Left lobe of liver (tissue), 2 donors: ENCODE results near the gene LMNB1. TPM values are rescaled to one million over a fixed set of nuclear protein-coding genes. Genes with fewer than 3 reads are reported as not detected.
"Not testable (repeated sequence)": the region's sequence is repeated elsewhere in the genome, so short reads cannot be mapped to it uniquely, and the experiment has no call there.

Source experiments
- ATAC-seq: fragments of 200-7000 bp; cut with Tn5 transposase; one replicate; pipeline ENCODE4 v1.9.1; 2020; ENCODE audit warnings: mild to moderate bottlenecking, moderate library complexity
- DNase-seq: peaks from one replicate; pipeline ENCODE4 v3.0.0-alpha.2; 2020; ENCODE audit warnings: low spot score
- total RNA-seq: library from RNA; stranded (reverse); gene quantifications from one replicate; pipeline ENCODE4 v1.2.1, GENCODE V29; 2021
- donor health status: DM: no; HTN: no; CAD: no; lungs with moderate emphysema.
- donor health status: DM: no; HTN: yes; CAD: no.

Gene LMNB1
- total RNA-seq, 1 donor from 2014 or later = 4.6 TPM

DNA sequence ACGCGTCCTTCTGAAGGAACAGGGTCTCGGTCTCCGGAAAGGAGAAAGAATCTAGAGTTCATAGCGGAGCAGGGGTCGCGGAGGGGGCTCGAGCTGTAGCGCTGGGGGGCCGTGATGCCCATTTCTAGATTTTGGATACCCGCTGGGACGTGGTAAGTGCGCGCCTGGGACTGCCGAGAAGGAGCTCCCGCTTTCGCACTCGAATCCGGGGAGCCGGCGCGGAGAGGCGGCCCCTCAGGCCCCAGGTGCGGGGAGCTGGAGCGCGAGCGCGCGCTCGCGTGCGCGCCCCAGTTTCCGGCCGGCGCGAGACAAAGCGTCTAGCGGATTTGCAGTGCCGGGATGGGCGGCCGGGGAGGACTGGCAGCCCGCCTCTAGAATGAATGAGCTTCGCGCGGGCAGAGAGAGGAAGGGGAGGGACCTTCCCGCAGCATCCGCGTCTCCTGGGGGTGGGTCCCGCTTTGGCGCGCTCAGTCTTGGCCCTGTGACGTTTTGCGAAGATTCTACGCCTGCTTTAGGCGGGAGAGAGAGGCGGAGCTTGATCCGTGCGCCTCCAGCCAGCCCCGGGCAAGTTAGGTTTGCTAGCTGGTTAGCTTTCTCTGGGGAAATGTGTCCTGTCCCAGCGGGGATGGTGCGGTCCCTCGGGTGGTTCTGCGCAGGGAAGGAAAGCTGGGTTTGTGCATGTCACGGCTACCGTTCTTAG lies 1.2 kb downstream of the LMNB1 start:
- DNase-seq (peak; percentile 85), ATAC-seq (peak; percentile 62)

DNA sequence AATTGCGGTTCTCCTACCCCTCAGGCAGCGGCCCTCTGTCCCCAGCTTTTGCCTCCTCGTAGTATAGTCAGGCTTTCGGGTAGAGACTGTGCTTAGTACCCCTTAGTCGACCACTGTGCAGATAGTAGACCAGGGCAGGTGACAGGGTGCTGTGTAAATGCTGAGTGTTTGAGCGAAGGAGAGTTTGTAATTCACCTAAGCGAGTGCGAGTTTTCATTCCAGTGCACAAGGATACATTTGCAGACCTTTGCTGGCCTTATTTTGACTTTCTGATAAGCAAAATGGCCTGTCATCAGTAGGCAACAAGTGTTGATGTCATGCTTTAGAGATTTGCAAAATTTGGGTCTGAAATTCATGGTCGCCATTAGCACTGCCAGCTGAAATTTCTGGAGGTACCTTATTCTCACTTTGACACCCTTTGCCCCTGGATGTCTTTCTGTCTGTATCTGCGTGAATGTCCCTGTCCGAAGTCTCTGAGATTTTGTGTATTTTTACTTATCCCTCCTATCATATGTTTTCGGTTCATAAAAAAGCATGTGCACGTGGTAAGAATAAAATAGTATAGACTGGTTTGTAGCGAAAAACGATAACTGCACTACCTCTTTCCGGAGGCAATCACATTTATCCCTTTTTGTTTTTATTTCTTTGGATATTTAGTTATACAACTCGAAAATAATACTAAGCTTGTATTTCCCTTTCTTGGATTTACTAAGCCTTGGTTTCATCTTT lies 1.9 kb downstream of the LMNB1 start:
- ATAC-seq (no peak), DNase-seq (no peak)

DNA sequence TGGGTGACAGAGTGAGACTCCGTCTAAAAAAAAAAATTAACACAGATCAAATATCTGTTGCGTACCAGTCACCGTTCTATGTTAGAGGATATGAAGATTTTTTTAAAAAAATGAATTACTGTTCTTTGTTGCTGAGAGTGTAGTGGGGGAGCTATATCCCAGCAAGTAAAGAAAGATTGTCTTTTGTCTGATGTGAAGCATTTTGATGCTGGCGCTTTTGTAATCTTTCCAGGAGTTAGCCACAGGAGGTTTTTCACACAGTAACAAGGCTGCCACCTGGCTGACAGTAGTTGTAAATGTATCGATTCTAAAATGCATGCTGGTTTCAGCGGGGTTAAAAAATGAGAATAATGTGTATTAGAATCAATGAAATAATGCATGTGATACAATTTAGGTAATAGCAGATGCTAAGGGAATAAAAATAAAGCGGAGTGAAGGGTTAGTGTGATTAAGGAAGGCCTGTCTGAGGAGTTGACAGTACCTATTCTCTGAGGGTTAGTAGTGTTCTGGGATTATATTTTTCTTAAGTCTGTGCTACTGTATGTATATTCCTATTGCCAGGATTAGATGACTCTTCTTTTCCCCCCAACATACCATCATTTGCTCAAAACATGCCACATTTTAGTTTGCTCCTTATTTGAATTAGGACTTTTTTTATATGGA lies 3.4 kb downstream of the LMNB1 start:
- ATAC-seq = no peak
- DNase-seq = no peak

DNA sequence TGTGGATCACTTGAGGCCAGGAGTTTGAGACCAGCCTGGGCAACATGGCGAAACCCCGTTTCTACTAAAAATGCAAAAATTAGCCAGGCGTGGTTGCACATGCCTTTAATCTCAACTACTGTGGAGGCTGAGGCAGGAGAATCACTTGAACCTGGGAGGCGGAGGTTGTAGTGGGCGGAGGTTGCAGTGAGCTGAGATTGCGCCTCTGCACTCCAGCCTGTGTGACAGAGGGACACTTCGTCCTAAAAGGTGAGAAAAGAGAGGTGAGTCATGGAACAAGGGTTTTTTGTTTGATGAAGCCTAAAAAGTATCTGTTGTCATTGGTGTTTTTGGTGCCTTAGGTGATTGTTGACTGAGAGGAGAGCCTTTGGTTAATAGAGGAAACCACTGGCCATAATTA lies 11.5 kb downstream of the LMNB1 start:
- ATAC-seq, DNase-seq: not testable (repeated sequence)

DNA sequence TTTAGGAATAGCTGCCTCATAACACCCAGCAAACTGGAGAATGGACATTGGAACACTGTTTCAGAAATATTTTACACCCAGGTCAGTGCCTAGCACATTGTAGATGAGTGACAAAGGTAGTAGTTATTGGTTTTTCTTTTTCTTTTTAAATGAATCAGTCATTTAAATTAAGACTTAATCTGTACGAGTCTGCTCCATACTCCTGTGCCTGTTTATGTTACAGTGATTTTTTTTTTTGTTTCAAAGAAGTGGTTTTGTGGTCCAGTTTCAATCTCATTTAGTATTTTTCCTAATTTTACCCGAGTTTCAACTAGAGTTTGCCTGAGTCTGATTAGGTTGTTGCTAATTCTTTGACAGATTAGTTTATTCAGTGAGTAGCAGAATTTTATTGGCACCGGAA lies 16.2 kb downstream of the LMNB1 start:
- DNase-seq (no peak), ATAC-seq (no peak)

DNA sequence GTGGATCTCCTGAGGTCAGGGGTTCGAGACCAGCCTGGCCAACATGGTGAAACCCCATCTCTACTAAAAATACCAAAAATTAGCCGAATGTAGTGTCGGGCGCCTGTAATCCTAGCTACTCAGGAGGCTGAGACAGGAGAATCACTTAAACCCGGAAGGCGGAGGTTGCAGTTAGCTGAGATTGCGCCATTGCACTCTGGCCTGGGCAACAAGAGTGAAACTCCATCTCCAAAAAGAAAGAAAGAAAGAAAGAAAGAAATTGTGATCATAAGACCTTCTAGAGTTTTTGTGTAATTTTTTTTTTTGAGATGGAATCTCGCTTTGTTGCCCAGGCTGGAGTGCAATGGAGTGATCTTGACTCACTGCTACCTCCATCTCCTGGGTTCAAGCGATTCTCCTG lies 16.7 kb downstream of the LMNB1 start:
- not testable (repeated sequence) for DNase-seq, ATAC-seq

DNA sequence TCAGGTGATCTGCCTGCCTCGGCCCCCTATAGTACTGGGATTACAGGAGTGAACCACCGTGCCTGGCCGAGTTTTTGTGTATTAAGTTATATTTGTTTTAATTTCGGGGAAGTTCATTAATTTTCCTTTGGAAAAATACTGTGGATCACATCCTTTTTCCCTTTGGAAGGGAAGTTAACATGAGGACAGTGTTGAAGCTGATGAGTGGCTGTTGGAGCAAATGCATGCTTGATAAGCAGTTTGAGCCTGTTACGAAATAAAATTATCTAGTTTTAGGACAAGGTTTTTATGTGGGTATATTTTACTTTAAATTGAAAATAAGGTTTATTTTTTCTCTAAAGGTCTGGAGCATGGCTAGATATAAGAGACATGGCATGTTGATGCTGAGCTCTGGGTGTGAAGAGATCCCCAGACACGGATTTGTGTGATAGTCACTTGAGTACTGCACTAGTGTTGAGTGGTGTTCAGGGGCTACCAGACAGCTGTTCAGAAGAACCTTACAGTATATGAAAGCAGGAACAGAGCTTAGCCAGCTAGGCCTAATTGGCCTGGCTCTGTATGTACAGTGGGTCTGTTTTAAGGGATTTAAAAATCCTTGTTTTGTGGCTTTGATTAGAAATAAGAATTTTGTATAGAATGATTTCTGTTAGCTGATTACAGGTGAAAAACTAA lies 17.4 kb downstream of the LMNB1 start:
- ATAC-seq = no peak
- no peak for DNase-seq

DNA sequence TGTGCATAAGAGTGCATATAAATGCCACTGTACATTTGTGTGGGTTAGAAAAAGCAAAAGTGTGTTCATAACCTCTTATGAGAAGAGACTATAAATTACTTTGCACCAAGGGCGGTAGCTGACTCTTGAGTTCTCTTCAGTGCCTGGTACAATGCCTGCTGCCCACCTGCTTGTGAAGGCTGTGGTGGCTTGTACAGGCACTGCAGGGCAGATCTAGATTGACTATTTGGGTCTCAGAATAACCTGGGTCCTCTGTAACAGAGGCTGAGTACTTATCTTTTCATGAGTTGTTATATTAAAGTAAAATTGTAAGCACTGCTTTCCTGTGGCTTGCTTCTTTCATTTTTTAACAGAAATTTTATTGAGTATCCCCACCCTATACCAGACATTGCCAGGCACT lies 22.8 kb downstream of the LMNB1 start:
- ATAC-seq (no peak), DNase-seq (no peak)

DNA sequence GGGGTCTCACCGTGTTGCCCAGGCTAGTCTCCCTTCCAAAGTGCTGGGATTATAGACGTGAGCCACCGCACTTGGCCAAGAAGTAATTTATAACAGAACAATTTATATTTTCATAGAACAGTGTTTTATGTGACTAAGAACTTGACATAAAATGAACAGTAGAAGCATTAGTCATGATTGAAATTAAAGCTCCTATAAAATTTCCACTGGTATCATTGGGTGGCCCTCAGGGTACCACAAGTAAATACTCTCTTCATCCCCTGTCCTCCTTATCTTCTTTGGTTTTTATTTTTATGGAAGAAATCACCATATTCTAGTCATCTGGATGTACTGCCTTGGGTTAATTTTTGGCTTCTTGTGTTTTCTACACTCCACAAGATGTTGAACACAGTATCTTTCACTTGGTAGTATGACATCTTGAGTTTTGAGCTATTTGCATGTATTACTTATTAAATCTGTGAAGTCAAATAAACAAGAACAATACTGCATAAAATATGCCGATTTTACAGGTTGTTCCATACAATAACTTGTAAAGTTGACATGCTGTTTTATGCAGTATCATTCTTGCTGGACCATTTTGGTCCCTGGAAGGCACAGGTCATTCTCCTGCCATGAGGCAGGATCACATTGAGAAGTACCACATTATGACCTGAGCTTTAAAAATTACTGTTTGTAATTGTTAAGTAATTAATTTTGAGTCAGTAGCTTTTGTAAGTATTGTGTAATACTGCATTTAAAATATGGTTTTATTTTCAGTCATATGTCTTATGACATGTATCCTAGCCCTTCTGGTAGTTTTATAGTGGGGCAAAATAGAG lies 24.4 kb downstream of the LMNB1 start:
- DNase-seq (no peak), ATAC-seq (no peak)

DNA sequence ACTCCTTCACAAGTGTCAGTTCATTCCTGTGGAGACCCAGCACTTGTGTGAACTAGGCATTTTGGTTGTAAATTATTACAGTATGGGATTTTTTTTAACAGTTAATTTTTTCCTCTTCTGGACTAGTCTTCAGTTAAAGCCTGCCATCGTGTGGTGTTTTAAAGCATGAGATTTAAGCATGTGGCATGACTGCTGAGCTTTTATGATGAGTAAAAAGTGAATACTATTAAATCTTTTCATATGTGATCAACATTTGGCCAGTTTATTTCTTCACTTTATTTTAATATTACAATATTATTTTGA lies 25.0 kb downstream of the LMNB1 start:
- no peak for DNase-seq
- ATAC-seq = no peak

DNA sequence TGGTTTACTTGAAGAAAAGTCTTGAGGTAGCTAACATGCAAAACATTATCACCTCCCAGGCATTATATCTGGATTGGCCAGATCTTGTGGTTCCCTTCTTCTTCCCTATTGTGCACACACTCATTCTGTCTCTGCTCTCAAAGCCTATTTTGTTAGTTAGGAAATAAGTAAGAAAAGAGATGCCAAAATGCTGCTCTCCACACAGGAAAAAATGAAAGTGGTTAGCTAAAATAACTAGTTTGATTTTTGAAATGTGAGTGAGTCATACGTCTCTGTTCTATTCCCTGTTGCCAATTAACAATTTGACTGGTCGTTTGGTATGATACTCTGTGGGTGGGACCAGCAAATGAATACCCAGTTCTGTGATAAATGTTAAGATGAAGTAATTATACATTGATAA lies 28.1 kb downstream of the LMNB1 start:
- DNase-seq (no peak), ATAC-seq (no peak)

DNA sequence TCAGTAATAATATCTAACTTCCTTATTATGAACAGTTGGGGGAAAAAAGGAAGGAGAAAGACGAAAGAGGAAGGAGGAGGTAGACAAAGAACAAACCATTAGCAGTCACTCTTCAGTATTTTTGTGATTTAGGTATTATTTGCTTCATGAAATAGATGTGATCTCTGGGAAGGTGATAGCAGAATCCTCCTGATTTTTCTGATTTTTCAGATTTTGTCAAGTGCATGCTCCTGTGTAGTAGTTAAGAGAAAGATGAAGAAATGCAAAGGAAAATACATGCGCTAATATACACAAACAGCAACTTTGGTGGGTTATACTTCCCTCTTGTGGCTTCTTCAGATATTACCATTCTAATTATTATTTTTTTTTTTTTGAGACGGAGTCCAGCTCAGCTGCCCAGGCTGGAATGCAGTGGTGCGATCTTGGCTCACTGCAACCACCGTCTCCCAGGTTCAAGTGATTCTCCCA lies 31.6 kb downstream of the LMNB1 start:
- ATAC-seq (peak; percentile 80), DNase-seq (no peak)

DNA sequence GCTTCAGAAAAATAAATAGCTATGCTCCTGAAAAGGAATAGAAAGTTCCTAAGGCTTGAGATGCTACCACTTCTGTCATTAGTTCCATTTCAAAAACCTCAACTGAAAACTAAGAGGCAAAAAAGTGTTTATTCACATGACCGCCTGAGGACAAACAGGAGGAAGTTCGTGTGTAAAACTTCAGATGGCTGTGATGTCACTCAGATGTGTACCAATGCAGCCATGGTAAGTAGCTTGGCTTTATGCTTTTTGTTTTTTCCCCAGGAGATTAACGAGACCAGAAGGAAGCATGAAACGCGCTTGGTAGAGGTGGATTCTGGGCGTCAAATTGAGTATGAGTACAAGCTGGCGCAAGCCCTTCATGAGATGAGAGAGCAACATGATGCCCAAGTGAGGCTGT lies 33.0 kb downstream of the LMNB1 start:
- no peak for ATAC-seq
- DNase-seq = no peak

DNA sequence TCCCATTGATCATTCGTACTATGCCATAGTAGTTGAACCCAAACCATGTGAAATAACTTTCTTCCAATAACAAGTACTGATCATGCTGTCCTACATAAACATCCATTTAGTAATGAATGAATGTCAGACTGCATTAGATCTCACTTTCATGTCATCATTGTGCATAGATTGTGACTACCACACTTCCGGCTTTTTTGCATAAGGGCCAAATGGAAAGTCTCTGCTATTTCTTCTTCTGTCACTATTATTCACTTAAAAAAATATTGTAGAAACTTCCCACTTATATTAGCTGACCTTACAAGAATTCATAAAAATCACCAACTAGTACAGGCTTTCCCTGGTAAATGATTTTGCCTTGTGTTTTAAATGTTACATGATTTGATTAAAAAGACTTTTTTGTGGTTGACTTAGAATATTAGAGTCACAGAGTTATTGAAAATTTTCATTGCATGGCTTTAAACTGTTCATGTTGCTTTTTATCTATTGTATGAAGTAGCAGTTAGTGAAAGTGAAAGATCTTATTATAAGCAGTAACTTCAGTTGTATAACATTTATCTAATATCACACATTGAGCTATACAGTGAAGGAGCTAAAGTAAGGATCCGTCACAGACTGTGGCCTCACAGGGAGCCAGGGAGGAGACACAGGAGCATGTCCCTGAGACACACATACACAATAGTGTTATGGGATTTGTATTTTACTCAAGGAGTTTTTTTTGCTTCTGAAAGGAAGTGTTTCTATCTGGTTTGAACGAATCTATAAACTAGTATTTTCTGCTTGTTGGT lies 33.9 kb downstream of the LMNB1 start:
- DNase-seq = no peak
- no peak for ATAC-seq

DNA sequence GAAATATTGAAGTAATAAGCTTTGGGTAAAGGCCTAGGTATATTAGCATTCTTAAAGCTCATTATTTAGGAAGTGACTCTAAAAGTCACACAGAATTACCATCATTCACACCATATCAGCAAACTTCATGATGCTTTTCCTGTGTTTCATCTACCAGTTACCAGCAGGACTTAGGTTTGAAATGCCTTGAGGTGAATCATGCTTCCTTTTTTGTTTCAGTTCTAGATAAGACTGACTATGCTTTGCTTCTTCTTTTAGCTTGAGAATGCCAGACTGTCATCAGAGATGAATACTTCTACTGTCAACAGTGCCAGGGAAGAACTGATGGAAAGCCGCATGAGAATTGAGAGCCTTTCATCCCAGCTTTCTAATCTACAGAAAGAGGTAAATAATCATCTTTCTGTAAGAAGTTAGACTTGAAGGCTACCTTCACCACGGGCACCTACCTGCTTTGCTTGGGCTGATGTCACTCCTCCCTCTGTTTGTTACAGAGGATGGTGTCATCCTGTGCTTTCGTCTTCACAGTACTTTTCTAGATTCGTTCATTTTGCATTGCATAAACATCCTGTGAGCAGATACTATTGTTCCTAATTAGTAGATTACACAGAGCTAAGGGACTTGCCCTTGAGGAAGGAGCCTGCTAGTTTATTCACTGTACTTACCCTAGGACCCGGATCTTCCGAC lies 34.7 kb downstream of the LMNB1 start:
- DNase-seq (no peak), ATAC-seq (no peak)

DNA sequence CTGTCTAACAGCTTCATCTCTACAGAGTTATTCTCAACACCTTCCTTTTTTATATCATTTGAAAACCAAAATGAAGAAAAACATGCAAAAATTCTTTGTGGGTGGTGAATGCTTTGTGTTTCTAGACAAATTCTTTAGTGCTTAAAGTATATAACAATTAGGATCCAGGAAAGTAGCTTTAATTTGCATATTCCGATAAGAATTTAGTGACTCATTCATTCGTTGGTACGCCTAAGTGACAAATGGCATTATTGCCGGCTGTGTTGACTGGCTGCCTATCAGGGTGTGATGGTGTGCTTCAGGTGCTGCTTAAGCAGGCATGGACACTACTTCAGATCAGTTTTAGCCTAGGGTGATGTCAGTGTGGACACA lies 35.2 kb downstream of the LMNB1 start:
- ATAC-seq (no peak), DNase-seq (no peak)

DNA sequence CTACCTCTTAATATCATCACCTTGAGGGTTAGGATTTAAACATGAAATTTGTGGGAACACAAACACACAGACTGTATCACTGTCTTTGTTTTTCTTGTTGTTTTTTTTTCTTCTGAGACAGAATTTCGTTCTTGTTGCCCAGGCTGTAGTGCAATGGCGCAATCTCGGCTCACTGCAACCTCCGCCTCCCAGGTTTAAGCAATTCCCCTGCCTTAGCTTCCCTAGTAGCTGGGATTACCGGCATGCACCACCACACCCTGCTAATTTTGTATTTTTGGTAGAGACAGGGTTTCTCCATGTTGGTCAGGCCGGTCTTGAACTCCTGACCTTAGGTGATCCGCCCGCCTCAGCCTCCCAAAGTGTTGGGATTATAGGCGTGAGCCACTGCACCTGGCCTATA lies 36.9 kb downstream of the LMNB1 start:
- not testable (repeated sequence) for DNase-seq, ATAC-seq

DNA sequence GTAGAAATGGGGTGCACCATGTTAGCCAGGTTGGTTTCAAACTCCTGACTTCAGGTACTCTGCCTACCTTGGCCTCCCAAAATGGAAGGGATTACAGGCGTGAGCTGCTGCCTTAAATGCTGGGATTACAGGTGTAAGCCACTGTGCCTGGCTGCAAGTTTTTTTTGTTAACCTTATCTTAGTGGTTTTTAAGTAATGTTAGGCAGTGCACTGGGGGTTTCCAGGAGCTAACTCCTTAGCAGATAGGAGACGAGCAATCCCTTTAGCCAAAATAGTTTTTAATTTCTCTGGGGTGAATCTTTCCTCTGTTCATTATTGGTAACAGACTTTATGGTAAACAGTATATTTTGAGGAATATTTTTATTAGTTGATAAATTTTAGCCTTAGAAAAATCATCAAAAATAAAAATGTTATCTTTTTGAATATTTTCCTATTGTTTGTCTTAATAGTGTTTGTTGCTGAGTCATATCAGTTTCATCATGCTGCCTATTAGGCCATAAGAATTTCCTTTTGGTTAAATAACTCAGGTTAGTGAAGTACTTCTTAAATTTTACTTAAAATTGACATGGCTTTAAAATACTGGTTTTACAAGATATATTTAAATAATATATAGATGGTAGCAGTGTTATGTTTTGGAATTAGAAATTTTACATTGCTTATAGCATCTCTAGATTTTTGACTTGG lies 37.9 kb downstream of the LMNB1 start:
- no peak for ATAC-seq

DNA sequence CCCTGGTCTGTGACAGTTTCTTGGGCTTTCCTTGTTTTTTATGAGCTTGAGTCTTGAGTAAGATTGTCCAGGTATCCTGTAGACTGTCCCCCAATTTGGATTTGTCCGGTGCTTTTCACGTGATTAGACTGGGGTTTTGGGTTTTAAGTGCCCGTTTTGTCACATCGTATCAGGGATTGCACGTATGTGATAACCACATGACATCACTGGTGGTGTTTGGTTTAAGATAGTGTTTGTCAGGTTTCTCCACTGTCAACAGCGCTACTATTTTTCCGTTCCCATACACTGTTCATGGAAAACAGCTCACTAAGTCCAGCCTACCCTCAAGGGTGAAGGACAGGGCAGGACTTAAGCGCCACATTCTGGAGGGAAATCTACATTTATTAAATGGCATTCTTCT lies 39.7 kb downstream of the LMNB1 start:
- no peak for DNase-seq
- ATAC-seq = no peak

More for the DNA sequence above, 37.9 kb downstream of the LMNB1 start:
- DNase-seq = no peak
